ENCODE measurements around the gene LRIG1. TPM values are rescaled to one million over a fixed set of nuclear protein-coding genes. Genes with fewer than 3 reads are reported as not detected.
A peak's percentile ranks its signal among the peaks of the same experiment; 100 is the strongest.

The LRIG1 gene
- total RNA-seq, 6 donors from 2014 or later: 45.2 to 119 (median 81.9) TPM

GRCh38 chr3:66442254-66443117, 58.3 kb downstream of the LRIG1 start:
- H3K4me1 ChIP-seq: peaks cover 32 to 43% (median 37%) of the 10 kb centered on the region in 4 donors
- no peak for TF ChIP-seq CTCF (IDR thresholded peaks at IDR 0.05)
- peak in 1 of 2 donors; percentile 57 for TF ChIP-seq POLR2AphosphoS5 (IDR thresholded peaks at IDR 0.05)
- H3K27ac ChIP-seq: peak overlapping the region; percentile 41 to 82 (median 68)
- peak in 1 of 2 donors; percentile 84 for DNase-seq
- no peaks in the 10 kb centered on the region for H3K9me3 ChIP-seq
- WGBS, 2 donors: 32 to 36% methylated on average over 13 of the region's 13 CpGs
- no peaks in the 10 kb centered on the region for H3K36me3 ChIP-seq
- no peaks in the 10 kb centered on the region for H3K27me3 ChIP-seq
- H3K4me3 ChIP-seq: peak overlapping the region in 1 of 4 donors; percentile 11
- ATAC-seq (ENCODE audit: low FRiP score in 2 of 2): peak; percentile 79 to 84

- WGBS, 2 donors: 97 to 99% methylated on average over 6 of the region's 6 CpGs
These were observed 59.1 kb downstream of the LRIG1 start for GRCh38 chr3:66441692-66442091.

GRCh38 chr3:66441129-66441528, 59.7 kb downstream of the LRIG1 start:
- ATAC-seq (ENCODE audit: low FRiP score in 2 of 2) (no peak), DNase-seq (no peak)
- H3K27ac ChIP-seq: peak overlapping the region in 2 of 4 donors; percentile 43 to 62
- H3K4me1 ChIP-seq: peaks cover 32 to 50% (median 41%) of the 10 kb centered on the region in 4 donors
- no peak for TF ChIP-seq POLR2AphosphoS5 (IDR thresholded peaks at IDR 0.05)
- TF ChIP-seq EP300 (IDR thresholded peaks at IDR 0.05): no peak
- no peak for TF ChIP-seq CTCF (IDR thresholded peaks at IDR 0.05)
- no peak for TF ChIP-seq POLR2A (IDR thresholded peaks at IDR 0.05)
- H3K27me3 ChIP-seq: no peaks in the 10 kb centered on the region
- no peak overlapping the region for H3K4me3 ChIP-seq
- H3K9me3 ChIP-seq: no peaks in the 10 kb centered on the region
- WGBS, 2 donors: 29 to 36% methylated on average over 8 of the region's 8 CpGs
- no peaks in the 10 kb centered on the region for H3K36me3 ChIP-seq

More at GRCh38 chr3:66441692-66442091, 59.1 kb downstream of the LRIG1 start:
- ATAC-seq (ENCODE audit: low FRiP score in 2 of 2): no peak
- peak overlapping the region in 3 of 4 donors; percentile 62 to 82 (median 73) for H3K27ac ChIP-seq
- no peaks in the 10 kb centered on the region for H3K9me3 ChIP-seq
- no peak overlapping the region for H3K4me3 ChIP-seq
- no peak for TF ChIP-seq POLR2AphosphoS5 (IDR thresholded peaks at IDR 0.05)
- no peak for TF ChIP-seq EP300 (IDR thresholded peaks at IDR 0.05)
- no peak for TF ChIP-seq POLR2A (IDR thresholded peaks at IDR 0.05)
- TF ChIP-seq CTCF (IDR thresholded peaks at IDR 0.05): no peak
- no peak for DNase-seq
- H3K36me3 ChIP-seq: no peaks in the 10 kb centered on the region
- no peaks in the 10 kb centered on the region for H3K27me3 ChIP-seq
- peaks cover 32 to 50% (median 41%) of the 10 kb centered on the region in 4 donors for H3K4me1 ChIP-seq

- Histone ChIP-seq H3K27ac (no peak overlapping the region), H3K9me3 (no peaks in the 10 kb centered on the region), H3K4me1 (peaks cover 32 to 50% (median 41%) of the 10 kb centered on the region in 4 donors), H3K4me3 (no peak overlapping the region), H3K27me3 (no peaks in the 10 kb centered on the region), H3K36me3 (no peaks in the 10 kb centered on the region)
- 57 to 59% methylated on average over 7 of the region's 7 CpGs for WGBS, 2 donors
- TF ChIP-seq POLR2A (IDR thresholded peaks at IDR 0.05): no peak
- TF ChIP-seq POLR2AphosphoS5 (IDR thresholded peaks at IDR 0.05): no peak
- no peak for TF ChIP-seq CTCF (IDR thresholded peaks at IDR 0.05)
- no peak for TF ChIP-seq EP300 (IDR thresholded peaks at IDR 0.05)
- no peak for ATAC-seq (ENCODE audit: low FRiP score in 2 of 2)
- no peak for DNase-seq
These were observed 61.0 kb downstream of the LRIG1 start for GRCh38 chr3:66439666-66440344.

Data from upper lobe of left lung (tissue), 6 donors.